Measurements from ENCODE around the gene RUNX2.

The RUNX2 gene

DNA sequence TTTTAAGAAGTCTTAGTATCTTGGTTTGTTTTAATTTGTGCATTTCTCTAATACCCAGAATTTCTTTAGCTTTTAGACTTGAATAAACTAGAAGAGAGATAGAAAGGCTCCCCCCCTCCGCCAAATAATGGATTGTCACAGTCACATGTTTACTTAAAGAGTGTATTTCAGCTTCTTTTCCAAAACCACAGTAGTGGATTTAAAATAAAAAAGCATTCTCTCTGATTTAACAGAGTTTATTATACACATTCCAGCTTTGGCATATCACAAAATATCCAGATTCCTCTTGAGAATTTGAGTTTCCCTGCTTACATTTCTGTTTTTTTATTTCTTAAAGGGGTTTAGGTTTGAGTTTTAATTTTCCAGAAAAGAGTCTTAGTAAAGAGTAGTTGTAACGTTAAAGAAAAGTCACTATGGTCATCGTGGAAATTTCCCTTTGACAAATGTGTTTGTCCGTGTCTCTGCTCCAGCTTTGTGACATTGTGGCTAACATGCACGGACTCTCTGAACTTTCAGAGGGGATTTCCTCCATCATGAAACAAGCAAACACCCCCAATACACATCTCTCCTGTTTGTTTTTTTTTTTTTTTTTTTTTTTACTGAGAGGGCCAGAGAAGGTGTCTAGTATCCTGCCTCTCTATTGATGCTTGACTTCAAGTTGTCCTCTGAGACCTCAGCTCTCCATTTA, 163.1 kb downstream of the RUNX2 start:
- no peak for DNase-seq

DNA sequence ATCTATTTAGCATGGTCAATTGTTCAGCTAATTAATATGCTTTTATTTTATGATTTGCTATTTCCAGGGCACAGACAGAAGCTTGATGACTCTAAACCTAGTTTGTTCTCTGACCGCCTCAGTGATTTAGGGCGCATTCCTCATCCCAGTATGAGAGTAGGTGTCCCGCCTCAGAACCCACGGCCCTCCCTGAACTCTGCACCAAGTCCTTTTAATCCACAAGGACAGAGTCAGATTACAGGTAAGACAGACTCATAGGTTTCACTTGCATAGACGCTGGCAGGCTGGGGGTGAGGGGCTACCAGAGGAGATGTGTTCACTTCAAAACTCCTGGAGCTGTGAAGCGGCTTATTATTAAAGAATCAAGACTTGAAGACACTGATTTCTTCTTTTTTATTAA, 163.7 kb downstream of the RUNX2 start:
- no peak for DNase-seq

DNA sequence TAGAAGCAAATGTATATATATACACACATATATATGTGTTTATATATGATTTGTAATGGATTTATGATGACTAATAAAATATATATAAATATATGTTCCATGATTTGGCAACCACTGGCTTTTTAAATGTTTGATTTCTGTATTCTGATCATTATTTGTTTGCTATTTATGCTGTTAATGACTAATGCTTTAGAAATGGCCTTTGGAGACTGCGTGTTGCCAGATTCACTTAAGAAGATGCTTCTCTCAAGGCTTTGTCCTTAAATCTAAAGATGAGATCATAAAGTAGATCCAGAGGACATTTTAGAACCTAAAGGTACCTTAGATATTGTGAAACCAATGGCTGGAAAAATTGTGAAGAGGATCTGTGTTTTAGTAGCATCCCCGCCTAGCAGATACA, 165.6 kb downstream of the RUNX2 start:
- DNase-seq = no peak

DNA sequence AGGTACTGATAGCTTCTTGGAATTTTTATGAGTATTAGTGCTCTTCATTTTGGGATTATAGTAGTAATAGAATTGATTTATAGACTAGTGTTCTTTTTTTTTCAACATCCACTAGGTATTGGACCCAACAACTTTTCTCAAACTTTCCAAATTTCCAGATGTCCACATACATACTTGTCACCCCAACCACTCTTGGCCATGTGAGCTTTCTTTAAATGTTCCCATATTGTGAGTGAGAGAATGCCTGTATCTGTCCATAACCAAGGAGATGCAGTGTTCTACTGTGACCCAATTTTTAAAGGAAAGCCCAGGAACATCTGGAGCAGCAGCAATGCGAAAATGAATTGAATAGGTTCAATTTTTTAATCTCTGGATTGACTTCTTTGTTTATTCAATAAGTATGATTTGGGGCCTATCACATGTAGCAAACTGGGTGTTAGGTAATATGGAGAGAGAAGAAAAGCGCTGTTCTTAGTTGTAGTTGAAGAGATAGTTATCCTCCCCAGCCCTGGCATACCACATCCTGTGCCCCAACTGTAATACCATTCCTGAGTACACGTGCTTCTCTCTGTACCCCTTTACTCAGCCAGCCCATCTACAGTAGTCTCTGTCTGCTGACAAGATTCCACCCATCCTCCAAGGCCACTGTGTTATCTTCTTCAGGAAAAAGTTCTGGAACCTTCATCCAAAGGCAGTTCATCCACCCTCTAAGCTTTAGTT, 166.4 kb downstream of the RUNX2 start:
- no peak for DNase-seq

DNA sequence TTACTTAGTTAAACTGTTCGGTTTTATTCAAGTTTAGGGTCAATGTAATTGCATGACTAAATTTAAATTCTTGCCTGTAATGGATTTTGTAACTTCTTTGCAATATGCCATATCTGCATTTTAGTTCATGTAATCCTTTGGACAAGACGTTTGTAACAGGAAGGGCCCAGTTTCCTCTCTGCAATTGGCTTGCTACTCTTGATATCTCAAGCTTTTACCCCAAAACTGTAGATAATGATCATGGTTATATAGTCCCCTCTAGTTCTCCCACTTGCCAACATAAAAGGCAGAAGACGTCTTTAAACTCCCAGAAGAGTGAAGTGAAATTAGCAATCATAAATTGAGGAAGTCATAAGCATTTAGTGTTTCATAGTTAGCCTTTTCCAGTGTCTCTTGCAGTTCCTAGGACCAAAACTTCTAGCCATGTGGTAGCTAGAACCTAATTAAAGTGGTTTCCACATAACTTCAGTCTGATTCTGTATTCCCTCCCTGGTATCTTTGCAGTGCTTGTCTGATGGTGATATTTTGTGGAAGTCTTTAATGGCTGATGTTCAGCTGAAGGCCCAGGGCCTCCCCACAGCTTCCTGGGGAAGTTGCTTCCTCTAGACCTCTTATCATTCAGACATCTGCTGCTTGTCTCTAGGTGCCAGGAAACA, 167.4 kb downstream of the RUNX2 start:
- no peak for DNase-seq

DNA sequence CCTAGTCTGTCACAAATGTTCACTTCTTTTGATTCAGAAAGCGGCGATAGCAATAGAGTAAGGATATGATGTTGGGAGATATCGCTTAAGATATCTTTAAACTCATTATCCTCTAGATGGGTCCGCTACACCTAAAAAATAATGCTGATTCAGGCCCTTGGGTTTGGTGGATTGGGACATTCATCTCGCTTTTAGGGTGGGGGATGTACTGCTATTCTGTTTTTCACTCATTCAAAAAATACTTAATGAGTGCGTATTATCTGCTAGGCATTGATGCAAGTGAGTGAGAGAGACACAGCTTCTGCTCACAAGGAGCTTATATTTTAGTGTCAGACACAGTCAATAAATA, 167.9 kb downstream of the RUNX2 start:
- DNase-seq = no peak

DNA sequence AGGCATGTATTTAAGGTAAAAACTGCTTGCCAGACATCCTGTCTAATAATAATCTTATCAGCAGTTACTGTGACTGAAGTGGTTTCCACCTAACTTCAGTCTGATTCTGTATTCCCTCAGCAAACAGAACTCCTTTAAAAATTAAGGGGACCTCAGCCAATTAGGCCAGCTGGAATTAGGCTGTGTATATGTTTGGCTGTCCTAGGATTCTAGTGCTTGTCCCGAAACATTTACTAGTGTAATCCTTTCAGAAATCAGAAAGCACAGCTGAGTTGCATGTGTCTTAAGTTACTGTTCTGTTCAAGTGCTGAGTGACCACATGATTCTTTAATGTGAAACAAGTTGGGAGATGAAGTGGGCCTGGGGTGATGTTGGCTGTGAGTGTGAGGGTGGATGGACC, 170.5 kb downstream of the RUNX2 start:
- DNase-seq = no peak

DNA sequence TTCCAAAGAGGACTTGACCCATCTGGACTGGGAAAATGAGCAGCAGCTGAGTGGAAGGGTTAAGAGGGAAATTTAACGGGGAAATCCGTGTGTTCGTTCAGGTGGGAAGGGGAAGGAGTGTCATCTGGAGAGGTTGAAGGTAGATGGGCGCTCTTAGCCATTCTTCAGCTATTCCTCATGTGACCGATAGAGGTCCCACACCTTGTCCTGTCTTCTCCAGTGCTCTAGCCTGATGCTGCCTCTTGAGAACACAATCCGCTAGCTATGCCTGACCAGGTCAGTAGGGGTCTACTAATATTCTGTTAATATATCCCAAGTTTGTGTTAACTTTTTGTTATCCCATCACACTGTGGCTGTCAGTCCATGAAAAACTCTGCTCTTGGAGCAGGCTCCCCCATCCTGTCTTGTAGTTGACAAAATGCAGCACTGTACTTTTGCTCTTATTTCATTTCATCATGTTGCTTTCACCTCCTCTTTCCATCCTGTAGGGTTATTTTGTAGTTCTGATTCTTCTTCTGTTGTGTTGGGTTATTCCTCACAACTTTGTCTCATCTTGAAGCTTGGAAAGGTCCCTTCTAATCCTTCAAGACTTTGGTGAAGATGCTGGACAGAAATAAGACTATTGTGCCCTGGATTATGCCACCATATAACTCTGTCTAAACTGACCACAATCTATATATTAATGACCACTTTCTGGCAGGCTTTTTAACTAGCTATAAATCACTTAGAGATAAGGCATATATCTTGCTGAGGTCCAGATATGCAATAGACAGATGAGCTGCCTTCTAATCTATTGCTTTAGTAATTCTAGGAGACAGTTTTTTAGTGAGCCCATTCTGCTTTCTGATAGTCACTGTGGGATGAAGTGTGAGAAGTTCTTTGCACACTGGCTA, 173.0 kb downstream of the RUNX2 start:
- no peak for DNase-seq

DNA sequence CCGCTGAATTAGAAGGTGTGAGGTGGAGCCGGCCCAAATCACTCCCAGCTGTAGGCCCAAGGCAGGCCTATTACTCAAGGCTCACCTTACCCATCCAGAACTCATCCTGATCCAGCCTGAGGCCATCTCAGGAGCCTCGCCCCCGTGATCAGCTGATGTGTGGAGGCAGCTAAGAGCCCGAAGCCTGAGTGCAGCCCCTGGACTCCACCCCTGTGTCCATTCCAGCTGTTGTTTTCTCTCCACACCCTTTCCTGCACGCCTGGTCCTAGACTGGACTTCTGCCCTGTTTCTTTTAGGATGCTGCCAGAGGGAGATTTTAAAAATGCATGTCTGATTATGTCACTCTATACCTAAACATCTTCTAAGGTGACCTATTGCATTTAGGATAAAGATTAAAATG, 174.3 kb downstream of the RUNX2 start:
- no peak for DNase-seq

DNA sequence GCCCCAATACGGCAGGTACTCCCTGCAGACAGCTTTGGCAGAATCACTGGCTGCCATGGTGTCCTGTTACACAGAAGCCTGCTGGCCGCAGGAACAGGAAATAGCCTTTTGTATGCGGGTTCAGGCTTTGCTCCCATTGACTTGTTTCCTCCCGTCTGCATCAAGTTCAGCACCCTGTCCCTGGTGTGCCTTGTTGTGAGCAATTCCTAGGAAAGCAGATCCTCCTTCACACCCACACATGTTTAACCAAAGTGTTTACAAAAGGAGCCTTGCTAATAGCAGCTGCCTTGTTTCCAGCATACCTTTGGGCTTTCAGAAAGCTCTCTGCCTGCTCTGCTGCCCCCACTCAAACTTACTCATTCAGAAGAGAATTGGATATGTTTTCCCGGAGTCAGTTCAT, 176.8 kb downstream of the RUNX2 start:
- no peak for DNase-seq

DNA sequence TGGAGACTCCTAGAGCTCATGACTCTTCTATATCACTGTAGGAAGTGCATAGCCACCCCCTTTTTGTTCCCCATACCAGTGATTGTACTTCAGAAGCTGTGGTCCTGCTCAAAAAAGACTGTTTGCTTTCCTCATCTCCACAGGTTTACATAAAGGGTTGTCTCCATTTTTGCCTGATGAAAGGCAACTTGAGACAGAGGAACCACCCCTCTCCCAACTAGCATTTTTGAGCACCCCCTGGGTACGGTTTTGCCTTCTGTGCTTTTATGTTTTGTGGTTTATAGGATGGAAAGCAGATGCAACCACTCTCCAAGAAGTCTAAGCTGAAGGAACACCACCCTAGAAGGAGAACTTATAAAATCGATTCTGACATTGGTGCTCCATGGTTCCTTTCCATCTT, 177.3 kb downstream of the RUNX2 start:
- DNase-seq = no peak

DNA sequence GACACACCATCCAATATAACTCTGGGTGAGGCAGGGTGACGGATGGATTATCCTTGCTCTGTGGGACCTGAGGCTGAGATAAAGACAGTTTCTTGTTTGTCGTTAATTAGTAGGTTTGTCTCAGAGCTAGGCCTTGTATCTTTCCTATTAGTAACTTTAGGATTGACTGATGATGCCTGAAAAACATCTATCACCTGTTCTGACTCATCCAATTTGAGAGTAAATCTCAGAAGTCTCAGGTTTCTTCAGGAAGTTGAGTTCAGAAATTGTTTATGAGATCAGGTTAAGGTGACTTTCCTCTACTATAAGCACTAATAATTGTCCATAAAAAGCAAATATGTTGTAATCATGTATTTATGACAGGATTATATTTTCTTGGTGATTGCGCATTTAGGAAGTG, 179.1 kb downstream of the RUNX2 start:
- no peak for DNase-seq

DNA sequence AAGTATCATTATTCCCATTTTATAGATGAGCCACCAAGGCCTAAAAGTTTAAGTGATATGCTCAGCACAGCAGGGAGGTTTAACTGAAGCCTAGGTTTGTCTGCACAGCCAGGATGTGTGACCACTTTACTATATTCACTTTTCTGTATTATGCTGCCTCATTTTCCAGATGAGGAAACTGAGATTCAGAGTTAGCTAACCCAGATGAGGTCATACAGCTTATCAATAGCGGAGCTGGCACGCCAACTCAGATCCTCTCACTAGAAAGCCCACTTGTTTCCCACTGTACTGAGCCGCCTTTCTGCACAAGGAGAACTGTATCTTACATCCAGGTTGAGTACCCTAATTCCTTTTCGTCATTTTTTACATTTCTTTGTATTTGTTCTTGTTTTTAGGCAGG, 181.3 kb downstream of the RUNX2 start:
- no peak for DNase-seq

DNA sequence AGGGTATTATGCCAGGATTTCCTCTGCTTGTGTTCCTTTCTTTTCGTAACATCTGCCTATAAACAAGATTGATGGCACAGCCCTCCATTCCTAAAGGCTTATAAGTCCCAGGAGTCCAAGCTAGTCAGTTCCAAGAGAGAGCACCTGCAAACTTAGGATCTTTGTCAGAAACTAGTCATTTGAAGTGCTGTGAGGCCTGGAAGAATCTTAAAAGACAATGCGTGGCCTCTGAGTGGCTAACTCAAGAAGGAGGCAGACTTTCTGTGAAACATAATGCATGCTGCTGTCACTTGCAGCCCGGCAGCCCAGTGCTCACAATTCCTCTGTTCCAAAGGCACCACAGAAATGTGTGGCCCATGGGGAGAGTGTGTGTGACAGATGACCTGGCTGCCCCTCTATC, 184.6 kb downstream of the RUNX2 start:
- no peak for DNase-seq

DNA sequence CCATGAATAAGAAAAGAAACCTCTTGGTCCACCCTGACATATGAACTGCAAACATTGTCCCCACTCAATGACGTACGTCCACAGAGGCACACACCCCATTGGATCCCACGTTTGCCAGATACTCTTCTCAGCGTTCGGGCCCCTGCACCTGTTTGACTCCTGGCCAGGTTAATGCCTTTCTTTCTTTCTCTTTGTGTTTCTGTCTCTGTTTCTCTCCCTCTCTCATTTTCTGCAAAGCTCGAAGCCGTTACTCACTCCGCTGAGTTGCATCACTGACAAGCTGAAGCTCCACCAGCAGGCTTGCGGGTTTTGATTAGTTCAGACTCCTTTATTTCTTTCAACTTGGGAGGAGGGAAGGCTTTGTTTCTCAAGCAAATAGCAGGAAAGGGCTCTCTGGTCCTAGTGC, 185.1 kb downstream of the RUNX2 start:
- DNase-seq = no peak

DNA sequence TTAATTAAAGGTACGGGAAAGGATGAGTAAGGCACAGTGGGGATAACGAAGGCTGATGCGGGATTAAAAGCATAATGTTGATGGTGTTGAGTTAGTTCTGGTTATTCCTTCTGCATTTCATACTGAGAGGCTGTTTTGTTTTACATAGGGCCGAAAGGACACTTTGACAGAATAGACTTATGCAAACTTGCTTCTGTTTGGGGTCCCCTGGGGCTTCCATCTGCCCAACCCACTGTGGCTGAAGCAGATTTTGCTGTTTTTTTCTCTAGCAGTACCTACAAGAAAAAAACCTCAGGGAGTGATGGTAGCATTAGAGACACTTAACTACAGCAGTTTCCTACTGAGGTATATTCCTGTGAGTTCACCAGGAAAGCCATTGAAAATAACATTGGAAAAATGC, 185.7 kb downstream of the RUNX2 start:
- DNase-seq = no peak

DNA sequence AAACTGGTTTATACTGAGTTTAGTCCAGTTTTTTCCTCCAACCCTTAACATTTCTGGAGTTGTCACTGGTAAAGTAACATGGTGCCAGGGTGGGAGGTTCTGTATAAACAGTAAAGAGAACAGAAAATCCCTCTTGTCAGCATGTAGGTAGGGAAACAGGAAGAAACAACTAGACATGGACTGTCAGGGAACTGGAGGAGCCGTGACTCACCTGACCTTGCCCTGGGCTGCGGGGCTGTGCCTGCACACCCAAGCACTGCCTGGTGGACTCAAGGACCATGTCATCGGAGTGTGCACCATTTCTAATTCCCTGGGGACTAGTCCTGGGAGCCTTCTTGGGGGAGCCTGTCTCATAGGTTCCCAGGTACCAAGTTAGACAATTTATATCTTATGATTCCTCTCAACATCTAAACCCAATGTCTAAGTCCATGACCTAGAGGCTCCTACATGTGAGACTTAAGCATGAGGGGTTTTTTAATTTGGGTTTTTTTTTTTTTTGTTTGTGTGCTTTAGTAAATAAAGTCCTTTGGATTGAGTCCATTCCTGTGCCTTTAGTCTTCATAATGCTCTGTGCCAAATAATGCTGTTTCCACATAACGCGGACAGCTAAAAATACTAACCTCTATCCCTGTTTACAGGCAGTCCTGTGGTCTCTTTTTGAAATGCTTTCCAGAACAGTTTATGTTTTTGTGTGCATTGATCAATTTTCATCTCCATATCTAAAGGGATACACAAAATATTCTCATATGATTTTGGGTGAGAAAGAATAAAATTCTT, 186.5 kb downstream of the RUNX2 start:
- no peak for DNase-seq

DNA sequence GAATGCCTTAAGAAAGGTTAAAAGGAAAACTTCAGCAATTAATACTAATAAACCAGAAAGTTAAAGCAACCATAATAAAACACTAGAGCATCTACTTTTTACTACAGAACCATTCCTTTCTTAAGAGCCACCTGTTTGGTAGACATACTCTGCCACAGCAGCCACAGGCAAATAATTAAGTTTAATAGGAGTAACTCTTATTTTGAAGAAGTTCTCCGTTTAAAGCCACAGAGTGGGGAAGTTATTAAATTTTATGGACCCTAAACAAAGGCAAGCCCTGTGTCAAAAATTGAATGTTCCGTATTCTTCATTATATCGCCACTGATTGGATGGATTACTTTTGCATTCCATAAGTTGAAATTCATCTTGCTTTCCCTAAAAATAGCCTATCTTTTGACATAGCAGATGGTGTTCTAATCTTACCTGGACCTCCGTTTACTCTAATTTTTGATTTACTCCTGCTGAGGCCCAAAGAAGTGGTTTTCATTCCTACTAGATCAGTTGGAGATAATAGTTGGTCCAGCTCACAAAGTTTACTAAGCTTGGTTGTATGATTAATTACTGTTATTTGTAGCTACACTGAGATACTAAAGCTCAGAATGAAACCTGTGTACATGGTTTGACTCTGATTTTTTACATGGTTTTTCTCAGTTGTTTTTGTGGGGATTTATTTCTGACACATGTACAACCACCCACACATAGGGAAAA, 190.0 kb downstream of the RUNX2 start:
- no peak for DNase-seq

DNA sequence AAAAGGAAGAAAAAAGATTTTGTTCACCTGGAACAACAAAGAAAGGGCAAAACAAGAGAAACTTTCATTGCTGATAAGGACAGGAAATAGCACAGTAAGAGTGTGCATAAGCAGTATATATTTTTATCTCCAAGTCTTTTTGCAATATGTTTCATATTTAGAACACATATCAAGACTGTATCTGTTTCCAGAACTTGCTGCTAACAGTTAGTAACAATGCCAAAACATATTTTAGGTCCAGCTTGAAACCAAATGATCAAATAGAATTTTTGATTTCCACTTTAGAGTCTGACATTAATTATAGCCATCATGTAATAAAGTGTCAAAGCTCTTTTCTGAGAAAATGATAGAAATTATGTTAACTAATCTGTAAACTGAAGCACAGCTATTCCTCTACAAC, 193.1 kb downstream of the RUNX2 start:
- DNase-seq = no peak

DNA sequence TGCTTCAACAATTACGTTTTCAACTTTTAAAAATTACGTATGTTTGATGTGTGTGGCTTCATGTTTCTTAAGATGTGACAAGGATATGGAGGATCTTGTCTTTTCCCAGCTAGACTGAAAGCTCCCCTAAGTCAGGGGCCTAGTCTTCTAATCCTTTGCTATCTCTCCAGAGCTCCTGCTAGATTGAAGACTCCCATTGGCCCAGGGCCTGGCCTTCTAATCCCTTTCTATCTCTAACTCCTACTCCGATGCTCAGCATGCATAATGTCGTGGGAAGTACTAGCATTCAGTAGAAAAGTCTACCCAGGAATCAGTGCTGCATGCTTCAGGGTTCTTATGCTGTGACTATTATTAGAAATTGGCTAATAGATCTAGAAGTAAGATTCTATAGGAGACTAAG, 194.4 kb downstream of the RUNX2 start:
- DNase-seq = no peak

DNA sequence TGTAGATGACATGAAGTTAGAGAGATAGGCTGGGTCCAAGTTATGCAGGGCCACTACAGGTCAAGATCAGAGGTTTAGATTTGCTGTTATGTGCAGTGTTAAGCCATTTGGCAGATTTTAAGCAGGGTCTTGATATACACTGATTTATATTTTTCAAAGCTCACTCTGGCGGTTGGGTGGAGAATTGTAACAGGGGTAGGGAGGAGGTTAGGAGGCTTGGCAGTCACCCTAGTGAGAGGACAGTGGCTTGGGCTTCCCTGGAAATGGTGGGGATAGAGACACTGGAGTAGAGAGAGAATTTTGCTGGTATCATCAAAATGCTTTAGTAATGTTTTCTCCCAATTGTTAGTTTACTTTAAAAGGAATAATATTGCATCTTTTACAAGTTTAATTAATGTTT, 199.1 kb downstream of the RUNX2 start:
- no peak for DNase-seq

DNA sequence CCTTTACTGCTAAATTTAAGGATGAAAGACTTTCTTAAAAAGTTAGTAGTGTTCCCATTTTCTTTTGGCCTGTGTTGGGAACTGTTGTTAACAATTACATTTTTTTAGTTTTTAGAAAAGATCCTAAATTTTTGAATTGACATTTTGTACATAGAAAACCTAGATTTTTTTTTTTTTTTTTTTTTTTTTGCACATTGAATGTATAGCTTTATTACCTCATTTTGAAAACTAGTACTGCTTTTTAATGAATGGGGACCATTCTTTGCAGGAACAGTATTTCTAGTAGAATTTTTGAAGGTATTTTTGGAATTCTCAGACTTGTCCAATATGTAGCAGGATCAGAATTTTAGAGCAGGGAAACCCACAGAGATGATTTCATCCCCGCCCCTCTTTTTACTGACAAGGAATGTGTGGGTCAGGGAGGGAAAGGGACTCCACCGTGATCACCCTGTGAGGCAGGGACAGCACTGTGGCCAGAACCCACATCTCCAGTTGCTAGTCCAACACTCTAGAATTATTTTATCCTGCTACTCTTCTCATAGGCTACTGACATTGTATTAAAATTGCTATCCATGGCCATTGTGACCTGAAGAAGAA, 204.0 kb downstream of the RUNX2 start:
- DNase-seq = no peak
